Breast epithelium (tissue), 4 donors: ENCODE data around the gene SUPT6H. TPM values are rescaled to one million over a fixed set of nuclear protein-coding genes. Genes with fewer than 3 reads are reported as not detected.
A peak's percentile ranks its signal among the peaks of the same experiment; 100 is the strongest.

Experiments used
- DNase-seq, 2 donors: peaks; one replicate each; pipeline ENCODE4 v3.0.0-alpha.2; 2019; ENCODE audit warnings: low spot score in 2 of 2
- H3K27ac ChIP-seq, 2 donors: fragments of 200-600 bp; sonication (generic) in 1 of 2; one replicate each; pipeline ENCODE4 v1.5.1; 2016 to 2019; ENCODE audit warnings: mild to moderate bottlenecking in 1 of 2
- H3K27me3 ChIP-seq, 2 donors: fragments of 200-600 bp; sonication (generic) in 1 of 2; one replicate each; pipeline versions ENCODE4 v1.5.1 to v1.6.0; 2017 to 2019; ENCODE audit warnings: control low read depth in 1 of 2, mild to moderate bottlenecking in 1 of 2
- H3K36me3 ChIP-seq: fragments of 200-600 bp; one replicate; pipeline ENCODE4 v1.5.1; 2019
- H3K4me1 ChIP-seq, 2 donors: fragments of 200-600 bp; sonication (generic); one replicate each; pipeline ENCODE4 v1.5.1; 2016 to 2019; ENCODE audit warnings: control low read depth in 1 of 2
- H3K4me3 ChIP-seq, 3 donors: fragments of 200-600 bp; sonication (generic); 1 replicate in 2 of 3; 2 replicates in 1 of 3; pipeline ENCODE4 v1.5.1; 2016 to 2019; ENCODE audit warnings: mild to moderate bottlenecking in 3 of 3, moderate library complexity in 2 of 3
- H3K9me3 ChIP-seq, 2 donors: fragments of 200-600 bp; sonication (generic) in 1 of 2; one replicate each; pipeline ENCODE4 v1.5.1; 2016 to 2019; ENCODE audit warnings: control low read depth in 1 of 2
- POLR2A ChIP-seq: fragments of 450-650 bp; IDR thresholded peaks from one replicate; pipeline ENCODE4 v1.6.1; 2016; ENCODE audit warnings: antibody characterized with exemption, mild to moderate bottlenecking, moderate library complexity
- POLR2AphosphoS5 ChIP-seq, 3 donors: sonication (generic); formaldehyde crosslinking; IDR thresholded peaks; one replicate each; pipeline ENCODE4 v1.6.1; 2017; ENCODE audit warnings: antibody characterized with exemption in 3 of 3
- intact Hi-C: fragments of 100-400 bp; cut with DNase I; formaldehyde crosslinking; loops from one replicate; pipeline ENCODE4 v1.15.1; 2023; ENCODE audit warnings: low total_unique reads
- total RNA-seq, 3 donors: library from RNA; depleted of rRNA; stranded (reverse); fragments of >200 nt; gene quantifications; one replicate each; pipeline ENCODE4 v1.1.0, GENCODE V29; 2016
- TF ChIP-seq, protein P1 (sequence below), 3 donors: fragments of 450-650 bp; IDR thresholded peaks; one replicate each; pipeline ENCODE4 v1.5.1; 2016 to 2017; ENCODE audit warnings: antibody characterized with exemption in 3 of 3, mild to moderate bottlenecking in 3 of 3, moderate library complexity in 3 of 3

SUPT6H gene
- total RNA-seq, 3 donors from 2014 or later: 62.6 to 69.9 (median 66.7) TPM

DNA sequence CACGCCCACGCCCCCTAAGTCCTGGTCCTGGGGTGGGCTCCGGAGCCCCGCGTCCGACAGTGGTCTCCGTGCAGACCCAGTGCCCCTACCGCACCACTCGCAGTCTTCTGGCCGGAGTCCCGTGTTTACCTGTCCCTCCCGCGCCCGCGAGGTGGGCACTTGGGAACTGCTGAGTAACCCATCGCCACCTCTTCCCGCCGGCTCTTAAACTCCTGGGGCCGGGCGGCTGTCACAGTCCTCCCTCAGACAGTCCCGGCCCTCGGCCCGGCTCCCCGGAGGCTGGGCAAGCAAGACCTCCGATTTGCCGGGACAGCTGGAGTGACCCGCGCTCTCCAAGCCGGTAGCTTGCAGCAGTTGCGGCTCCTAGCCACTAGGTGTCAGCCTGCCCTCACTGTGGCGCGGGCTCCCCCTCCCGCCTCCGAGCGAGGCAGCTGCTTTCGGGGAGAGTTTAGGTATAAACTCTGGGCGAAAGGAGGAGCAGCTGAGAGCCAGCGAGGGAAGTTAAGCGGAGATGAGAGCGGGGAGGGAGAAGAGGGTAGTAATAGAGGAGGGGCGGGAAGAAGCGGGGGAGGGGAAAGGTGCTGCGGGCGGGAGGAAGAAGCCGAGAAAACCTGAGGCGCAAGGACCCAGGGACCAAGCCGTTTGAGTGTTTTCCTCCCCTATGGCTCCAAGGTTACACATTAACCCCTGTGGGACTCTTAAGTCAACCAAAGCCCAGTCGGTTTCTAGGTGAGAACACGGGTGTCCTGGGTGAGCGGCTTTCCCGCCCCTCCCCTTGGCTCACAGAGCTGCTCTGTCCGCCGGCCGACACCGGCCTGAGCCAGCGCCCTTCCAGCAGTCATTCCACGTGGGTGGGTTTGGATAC lies 64.9 kb downstream of the SUPT6H start:
- Histone ChIP-seq H3K27me3 (no peaks in the 10 kb centered on the region), H3K4me3 (peak overlapping the region; percentile 74 to 83 (median 77)), H3K9me3 (no peaks in the 10 kb centered on the region), H3K4me1 (peaks cover 3 to 12% of the 10 kb centered on the region in 2 donors), H3K36me3 (no peaks in the 10 kb centered on the region), H3K27ac (peak overlapping the region; percentile 99)
- peak; percentile 94 to 96 for DNase-seq
- TF ChIP-seq POLR2A (no peak), POLR2AphosphoS5 (IDR thresholded peaks at IDR 0.05) (peak; percentile 64 to 85 (median 78))
- TF ChIP-seq, protein P1, sequence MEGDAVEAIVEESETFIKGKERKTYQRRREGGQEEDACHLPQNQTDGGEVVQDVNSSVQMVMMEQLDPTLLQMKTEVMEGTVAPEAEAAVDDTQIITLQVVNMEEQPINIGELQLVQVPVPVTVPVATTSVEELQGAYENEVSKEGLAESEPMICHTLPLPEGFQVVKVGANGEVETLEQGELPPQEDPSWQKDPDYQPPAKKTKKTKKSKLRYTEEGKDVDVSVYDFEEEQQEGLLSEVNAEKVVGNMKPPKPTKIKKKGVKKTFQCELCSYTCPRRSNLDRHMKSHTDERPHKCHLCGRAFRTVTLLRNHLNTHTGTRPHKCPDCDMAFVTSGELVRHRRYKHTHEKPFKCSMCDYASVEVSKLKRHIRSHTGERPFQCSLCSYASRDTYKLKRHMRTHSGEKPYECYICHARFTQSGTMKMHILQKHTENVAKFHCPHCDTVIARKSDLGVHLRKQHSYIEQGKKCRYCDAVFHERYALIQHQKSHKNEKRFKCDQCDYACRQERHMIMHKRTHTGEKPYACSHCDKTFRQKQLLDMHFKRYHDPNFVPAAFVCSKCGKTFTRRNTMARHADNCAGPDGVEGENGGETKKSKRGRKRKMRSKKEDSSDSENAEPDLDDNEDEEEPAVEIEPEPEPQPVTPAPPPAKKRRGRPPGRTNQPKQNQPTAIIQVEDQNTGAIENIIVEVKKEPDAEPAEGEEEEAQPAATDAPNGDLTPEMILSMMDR (IDR thresholded peaks at IDR 0.05): peak; percentile 99 to 100 (median 100)
- intact Hi-C loops: no loop called here

DNA sequence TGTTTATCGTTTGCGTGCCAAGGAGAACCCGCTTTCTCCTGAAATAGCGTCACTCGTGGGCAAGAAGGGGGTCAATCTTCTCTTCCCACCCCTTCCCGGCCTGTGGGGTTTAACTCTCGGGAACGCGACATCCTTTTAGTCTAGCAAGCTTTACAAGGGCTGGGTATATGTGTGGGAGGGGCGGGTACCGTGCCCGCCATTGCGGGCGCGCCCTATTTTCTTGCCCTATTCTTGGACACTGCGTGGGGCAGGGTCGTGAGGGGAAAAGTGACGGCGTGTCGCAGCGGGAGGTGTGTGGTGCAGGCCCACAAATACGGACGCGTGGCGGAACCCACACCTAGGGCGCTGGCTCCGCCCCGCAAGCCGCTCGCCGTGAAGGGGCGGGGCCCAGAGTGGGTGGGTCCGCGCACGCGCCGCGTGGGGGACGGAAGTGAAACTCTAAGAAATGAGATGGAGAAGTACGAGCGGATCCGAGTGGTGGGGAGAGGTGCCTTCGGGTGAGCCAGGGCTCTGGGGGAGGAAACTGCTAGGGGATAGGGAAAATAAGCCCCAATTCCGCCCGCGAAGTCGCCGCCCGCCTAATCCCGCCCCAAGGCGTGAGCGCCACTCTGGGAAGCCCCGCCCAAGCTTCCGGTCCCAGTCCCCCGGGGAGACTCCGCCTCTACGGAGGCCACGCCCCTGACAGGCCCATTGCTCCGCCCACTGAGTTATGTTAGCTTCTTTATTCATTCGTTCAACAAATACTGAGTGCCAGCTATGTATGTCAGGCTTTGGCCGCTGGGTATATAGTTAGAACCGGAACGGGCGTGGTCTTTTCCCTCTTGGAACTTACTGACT lies 66.6 kb downstream of the SUPT6H start, which contains the start of gene NEK8:
Gene NEK8 (plus strand): TSS at position 425 of the 837 bp plus-strand sequence. CDS start 26 bp downstream, at position 451.
- peak; percentile 98 to 99 for DNase-seq
- TF ChIP-seq POLR2AphosphoS5 (IDR thresholded peaks at IDR 0.05) (peak; percentile 29 to 75 (median 75)), POLR2A (peak; percentile 72)
- TF ChIP-seq, protein P1 (IDR thresholded peaks at IDR 0.05): peak in 1 of 3 donors; percentile 8
- Histone ChIP-seq H3K4me1 (peaks cover 3 to 12% of the 10 kb centered on the region in 2 donors), H3K27ac (peak within 1 kb of the TSS; percentile 99), H3K36me3 (no peaks in the 10 kb centered on the region), H3K27me3 (no peaks in the 10 kb centered on the region), H3K4me3 (peak within 1 kb of the TSS; percentile 74 to 83 (median 77)), H3K9me3 (no peaks in the 10 kb centered on the region)
- intact Hi-C loops: no loop called here

DNA sequence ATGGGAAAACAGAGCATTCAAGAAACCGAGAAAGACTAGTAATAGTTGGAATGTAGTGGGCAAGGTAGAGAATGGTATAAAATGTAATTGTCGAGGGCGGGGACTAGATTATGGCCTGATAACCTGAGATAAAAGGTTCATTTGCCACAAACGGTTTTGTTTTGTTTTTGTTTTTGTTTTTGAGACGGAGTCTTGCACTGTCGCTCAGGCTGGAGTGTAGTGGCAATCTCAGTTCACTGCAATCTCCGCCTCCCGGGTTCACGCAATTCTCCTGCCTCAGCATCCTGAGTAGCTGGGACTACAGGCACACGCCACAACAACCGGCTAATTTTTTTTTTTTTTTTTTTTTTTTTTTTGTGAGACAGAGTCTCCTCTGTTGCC lies 67.9 kb downstream of the SUPT6H start:
- intact Hi-C loops: no loop called here
- Histone ChIP-seq H3K27me3 (no peaks in the 10 kb centered on the region), H3K27ac (peak overlapping the region; percentile 99)

DNA sequence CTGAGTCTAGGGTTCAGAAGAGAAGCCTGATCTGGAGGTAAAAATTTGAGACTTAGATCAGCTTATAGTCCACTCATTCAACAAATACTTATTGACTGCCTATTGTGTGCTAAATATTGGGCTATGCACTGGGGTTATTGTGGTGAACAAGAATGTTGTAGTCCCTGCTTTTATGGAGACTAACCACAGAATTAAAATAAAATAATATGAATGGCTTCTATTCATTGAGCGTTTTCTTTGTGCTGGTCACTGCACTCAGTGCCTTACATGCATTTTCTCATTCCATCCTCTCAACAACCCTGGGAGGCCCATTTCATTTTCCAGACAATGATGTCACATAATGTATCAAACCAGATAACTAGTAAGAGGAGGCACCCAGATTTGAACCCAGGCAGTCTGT lies 71.3 kb downstream of the SUPT6H start:
- no peak for TF ChIP-seq POLR2A
- no peak for TF ChIP-seq POLR2AphosphoS5 (IDR thresholded peaks at IDR 0.05)
- TF ChIP-seq, protein P1 (IDR thresholded peaks at IDR 0.05): no peak
- no peak overlapping the region for H3K4me3 ChIP-seq
- H3K4me1 ChIP-seq: no peaks in the 10 kb centered on the region
- H3K27me3 ChIP-seq: no peaks in the 10 kb centered on the region
- DNase-seq: no peak
- peak overlapping the region; percentile 58 to 69 for H3K27ac ChIP-seq
- H3K36me3 ChIP-seq: no peaks in the 10 kb centered on the region
- H3K9me3 ChIP-seq: no peaks in the 10 kb centered on the region
- intact Hi-C loops: no loop called here

More for the DNA sequence above, 67.9 kb downstream of the SUPT6H start:
- Histone ChIP-seq H3K4me3 (no peak overlapping the region), H3K36me3 (no peaks in the 10 kb centered on the region), H3K9me3 (no peaks in the 10 kb centered on the region), H3K4me1 (peaks cover 3 to 12% of the 10 kb centered on the region in 2 donors)
- no peak for DNase-seq
- TF ChIP-seq, protein P1 (IDR thresholded peaks at IDR 0.05): no peak
- TF ChIP-seq POLR2A: no peak
- TF ChIP-seq POLR2AphosphoS5 (IDR thresholded peaks at IDR 0.05): no peak
